ENCODE data around the gene ABRACL.

GRCh38 chr6:139068846-139069245 is 40.3 kb downstream of the ABRACL start:
- TF ChIP-seq POLR2AphosphoS5 (IDR thresholded peaks at IDR 0.05) = no peak
- TF ChIP-seq CTCF (IDR thresholded peaks at IDR 0.05) = no peak
- TF ChIP-seq POLR2A (IDR thresholded peaks at IDR 0.05) = no peak
